Urinary bladder (tissue), 4 donors: ENCODE results near the gene LRP1B. TPM values are rescaled to one million over a fixed set of nuclear protein-coding genes. Genes with fewer than 3 reads are reported as not detected.

Experiments used
- DNase-seq: peaks from one replicate; pipeline ENCODE4 v3.0.0-alpha.2; 2015; ENCODE audit errors: extremely low spot score
- H3K27ac ChIP-seq: one replicate; pipeline ENCODE4 v1.5.1; 2013; ENCODE audit warnings: low read depth, mild to moderate bottlenecking, moderate library complexity
- H3K36me3 ChIP-seq: one replicate; pipeline ENCODE4 v1.6.1; 2013; ENCODE audit warnings: mild to moderate bottlenecking, moderate library complexity; ENCODE audit not compliant: insufficient read depth
- H3K4me1 ChIP-seq: one replicate; pipeline ENCODE4 v1.6.1; 2013; ENCODE audit warnings: mild to moderate bottlenecking, moderate library complexity; ENCODE audit not compliant: insufficient read depth
- H3K4me3 ChIP-seq: one replicate; pipeline ENCODE4 v1.5.1; 2013; ENCODE audit warnings: low read depth, low read length
- WGBS: extraction: QIAGEN DNeasy Blood & Tissue Kit; methylation state at CpG from one replicate; pipeline ENCODE4 v1.1.7; 2013; 5-methylcytosine and 5-hydroxymethylcytosine counted together
- polyA plus RNA-seq: library from polyadenylated mRNA; stranded (reverse); fragments of 200-250 nt; gene quantifications from one replicate; pipeline ENCODE4 v1.2.3, GENCODE V29; 2013
- total RNA-seq: library from RNA; depleted of rRNA; stranded (reverse); fragments of >200 nt; gene quantifications from one replicate; pipeline ENCODE4 v1.2.3, GENCODE V29; 2014
- donor health status: healthy with polysubstance abuse.
- donor health status: healthy.

The LRP1B gene
- total and polyA plus RNA-seq, 2 donors, result 0.05 to 13.3 TPM

GRCh38 chr2:140786585-140786984 is 1344.2 kb downstream of the LRP1B start:
- no peak overlapping the region for H3K4me3 ChIP-seq
- no peak overlapping the region for H3K27ac ChIP-seq
- no peaks in the 10 kb centered on the region for H3K4me1 ChIP-seq
- no peaks in the 10 kb centered on the region for H3K36me3 ChIP-seq
- 80% methylated on average over 2 of the region's 2 CpGs for WGBS
- DNase-seq, result no peak

- Histone ChIP-seq H3K27ac (no peak overlapping the region), H3K4me3 (no peak overlapping the region), H3K36me3 (no peaks in the 10 kb centered on the region), H3K4me1 (no peaks in the 10 kb centered on the region)
- no peak for DNase-seq
These were observed 1355.4 kb downstream of the LRP1B start for GRCh38 chr2:140775411-140775810.

GRCh38 chr2:140770645-140771044 is 1360.2 kb downstream of the LRP1B start:
- no peak for DNase-seq
- no peak overlapping the region for H3K4me3 ChIP-seq
- WGBS, result 87% methylated on average over 1 of the region's 1 CpG
- no peaks in the 10 kb centered on the region for H3K4me1 ChIP-seq
- no peaks in the 10 kb centered on the region for H3K36me3 ChIP-seq
- no peak overlapping the region for H3K27ac ChIP-seq

GRCh38 chr2:140761807-140762206 is 1369.0 kb downstream of the LRP1B start:
- no peak for DNase-seq
- Histone ChIP-seq H3K4me1 (no peaks in the 10 kb centered on the region), H3K4me3 (no peak overlapping the region), H3K27ac (no peak overlapping the region), H3K36me3 (no peaks in the 10 kb centered on the region)
- 78% methylated on average over 2 of the region's 2 CpGs for WGBS

GRCh38 chr2:140759426-140760156 is 1371.2 kb downstream of the LRP1B start:
- no peaks in the 10 kb centered on the region for H3K36me3 ChIP-seq
- H3K27ac ChIP-seq, result no peak overlapping the region
- no peak for DNase-seq
- H3K4me3 ChIP-seq, result no peak overlapping the region
- no peaks in the 10 kb centered on the region for H3K4me1 ChIP-seq
- 80% methylated on average over 3 of the region's 3 CpGs for WGBS

GRCh38 chr2:140747665-140748064 is 1383.2 kb downstream of the LRP1B start:
- H3K27ac ChIP-seq, result no peak overlapping the region
- H3K4me3 ChIP-seq, result no peak overlapping the region
- no peaks in the 10 kb centered on the region for H3K4me1 ChIP-seq
- H3K36me3 ChIP-seq, result no peaks in the 10 kb centered on the region
- DNase-seq, result no peak
- WGBS, result 92% methylated on average over 3 of the region's 3 CpGs

GRCh38 chr2:140747090-140747489 is 1383.7 kb downstream of the LRP1B start:
- H3K36me3 ChIP-seq, result no peaks in the 10 kb centered on the region
- DNase-seq, result no peak
- 86% methylated on average over 2 of the region's 2 CpGs for WGBS
- H3K27ac ChIP-seq, result no peak overlapping the region
- no peaks in the 10 kb centered on the region for H3K4me1 ChIP-seq
- no peak overlapping the region for H3K4me3 ChIP-seq

GRCh38 chr2:140744379-140744778 is 1386.4 kb downstream of the LRP1B start:
- H3K4me3 ChIP-seq, result no peak overlapping the region
- no peak for DNase-seq
- 85% methylated on average over 3 of the region's 3 CpGs for WGBS
- H3K36me3 ChIP-seq, result no peaks in the 10 kb centered on the region
- no peak overlapping the region for H3K27ac ChIP-seq
- H3K4me1 ChIP-seq, result no peaks in the 10 kb centered on the region

- Histone ChIP-seq H3K27ac (no peak overlapping the region), H3K4me1 (no peaks in the 10 kb centered on the region), H3K4me3 (no peak overlapping the region), H3K36me3 (no peaks in the 10 kb centered on the region)
- no peak for DNase-seq
- 95% methylated on average over 1 of the region's 1 CpG for WGBS
These were observed 1393.8 kb downstream of the LRP1B start for GRCh38 chr2:140737006-140737405.

- Histone ChIP-seq H3K36me3 (no peaks in the 10 kb centered on the region), H3K4me1 (no peaks in the 10 kb centered on the region), H3K4me3 (no peak overlapping the region), H3K27ac (no peak overlapping the region)
- WGBS, result 82% methylated on average over 3 of the region's 3 CpGs
- no peak for DNase-seq
These were observed 1395.8 kb downstream of the LRP1B start for GRCh38 chr2:140734992-140735391.

- Histone ChIP-seq H3K36me3 (no peaks in the 10 kb centered on the region), H3K27ac (no peak overlapping the region), H3K4me1 (no peaks in the 10 kb centered on the region), H3K4me3 (no peak overlapping the region)
- no peak for DNase-seq
- 69% methylated on average over 1 of the region's 1 CpG for WGBS
These were observed 1411.8 kb downstream of the LRP1B start for GRCh38 chr2:140718999-140719398.

- H3K27ac ChIP-seq, result no peak overlapping the region
- WGBS, result 47% methylated on average over 2 of the region's 2 CpGs
- H3K4me1 ChIP-seq, result no peaks in the 10 kb centered on the region
- no peak overlapping the region for H3K4me3 ChIP-seq
- no peak for DNase-seq
- no peaks in the 10 kb centered on the region for H3K36me3 ChIP-seq
These were observed 1413.3 kb downstream of the LRP1B start for GRCh38 chr2:140717481-140717880.

GRCh38 chr2:140714586-140714985 is 1416.2 kb downstream of the LRP1B start:
- no peak overlapping the region for H3K4me3 ChIP-seq
- no peak for DNase-seq
- H3K4me1 ChIP-seq, result no peaks in the 10 kb centered on the region
- H3K36me3 ChIP-seq, result no peaks in the 10 kb centered on the region
- 78% methylated on average over 3 of the region's 3 CpGs for WGBS
- H3K27ac ChIP-seq, result no peak overlapping the region

GRCh38 chr2:140711867-140712266 is 1418.9 kb downstream of the LRP1B start:
- Histone ChIP-seq H3K4me1 (no peaks in the 10 kb centered on the region), H3K36me3 (no peaks in the 10 kb centered on the region), H3K4me3 (no peak overlapping the region), H3K27ac (no peak overlapping the region)
- WGBS, result 57% methylated on average over 3 of the region's 3 CpGs
- DNase-seq, result no peak

- WGBS, result 90% methylated on average over 5 of the region's 5 CpGs
- Histone ChIP-seq H3K36me3 (no peaks in the 10 kb centered on the region), H3K4me1 (no peaks in the 10 kb centered on the region), H3K27ac (no peak overlapping the region), H3K4me3 (no peak overlapping the region)
- no peak for DNase-seq
These were observed 1429.1 kb downstream of the LRP1B start for GRCh38 chr2:140701726-140702125.
